Measurements from ENCODE around the gene SYNPR.

Gene SYNPR

DNA sequence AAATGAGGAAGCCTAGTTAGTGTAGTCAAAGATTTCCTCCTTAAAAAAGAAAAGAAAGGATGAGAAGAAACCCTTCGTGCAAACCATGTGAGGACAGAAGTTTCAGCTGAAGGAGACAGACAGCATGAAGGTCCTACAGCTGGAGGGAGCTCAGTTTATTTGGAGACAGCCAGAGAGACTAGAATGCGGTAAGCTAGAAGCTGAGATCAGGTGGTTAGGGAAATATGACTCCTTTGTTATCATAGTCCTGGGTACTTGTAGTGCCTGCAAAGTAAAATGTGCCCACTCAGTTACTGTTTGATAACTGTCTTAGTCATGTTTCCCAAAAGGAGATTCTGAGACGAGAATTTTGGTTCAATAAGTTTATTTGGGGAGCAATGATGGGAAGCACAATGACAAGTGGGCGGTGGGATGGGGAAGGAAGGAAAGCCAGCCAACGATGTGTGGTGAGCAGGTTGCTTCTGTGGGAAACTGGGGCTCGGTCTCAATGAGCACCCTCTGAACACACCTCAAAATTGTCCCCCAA lies 195.6 kb downstream of the SYNPR start:
- TF ChIP-seq, protein P1, sequence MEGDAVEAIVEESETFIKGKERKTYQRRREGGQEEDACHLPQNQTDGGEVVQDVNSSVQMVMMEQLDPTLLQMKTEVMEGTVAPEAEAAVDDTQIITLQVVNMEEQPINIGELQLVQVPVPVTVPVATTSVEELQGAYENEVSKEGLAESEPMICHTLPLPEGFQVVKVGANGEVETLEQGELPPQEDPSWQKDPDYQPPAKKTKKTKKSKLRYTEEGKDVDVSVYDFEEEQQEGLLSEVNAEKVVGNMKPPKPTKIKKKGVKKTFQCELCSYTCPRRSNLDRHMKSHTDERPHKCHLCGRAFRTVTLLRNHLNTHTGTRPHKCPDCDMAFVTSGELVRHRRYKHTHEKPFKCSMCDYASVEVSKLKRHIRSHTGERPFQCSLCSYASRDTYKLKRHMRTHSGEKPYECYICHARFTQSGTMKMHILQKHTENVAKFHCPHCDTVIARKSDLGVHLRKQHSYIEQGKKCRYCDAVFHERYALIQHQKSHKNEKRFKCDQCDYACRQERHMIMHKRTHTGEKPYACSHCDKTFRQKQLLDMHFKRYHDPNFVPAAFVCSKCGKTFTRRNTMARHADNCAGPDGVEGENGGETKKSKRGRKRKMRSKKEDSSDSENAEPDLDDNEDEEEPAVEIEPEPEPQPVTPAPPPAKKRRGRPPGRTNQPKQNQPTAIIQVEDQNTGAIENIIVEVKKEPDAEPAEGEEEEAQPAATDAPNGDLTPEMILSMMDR (IDR thresholded peaks at IDR 0.05) = no peak

DNA sequence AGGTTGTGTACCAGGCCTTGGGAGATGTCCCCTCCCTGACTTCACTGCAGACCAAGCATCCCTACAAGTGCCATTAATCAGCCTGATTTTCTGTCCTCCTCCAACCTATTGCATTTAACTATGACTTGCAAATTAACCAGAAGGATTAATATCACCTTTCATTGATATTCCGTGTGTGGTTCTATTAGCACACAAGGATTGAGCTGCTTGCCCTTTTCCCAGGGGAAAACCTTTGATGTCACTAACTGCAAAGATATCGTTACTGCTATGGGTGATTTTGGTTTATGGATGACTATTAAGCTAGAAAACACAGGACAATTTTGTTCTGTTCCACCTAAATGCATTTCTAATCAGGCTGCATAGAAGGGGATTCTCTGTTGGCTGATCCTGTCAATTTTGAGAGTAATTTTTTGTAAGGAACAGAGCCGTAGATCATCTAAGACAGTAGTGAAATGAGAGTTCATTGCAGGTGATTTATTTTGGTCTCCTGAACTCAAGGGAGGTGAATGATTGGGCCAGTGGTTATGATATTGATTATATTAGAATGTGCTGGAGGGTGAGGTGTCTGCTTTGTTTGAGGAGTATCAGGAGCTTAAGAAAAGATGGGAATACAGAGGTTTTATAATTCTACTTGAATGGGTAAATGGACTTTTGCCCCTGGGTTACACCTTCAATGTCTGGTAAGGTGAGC lies 196.9 kb downstream of the SYNPR start:
- TF ChIP-seq, protein P1 (IDR thresholded peaks at IDR 0.05) = no peak

DNA sequence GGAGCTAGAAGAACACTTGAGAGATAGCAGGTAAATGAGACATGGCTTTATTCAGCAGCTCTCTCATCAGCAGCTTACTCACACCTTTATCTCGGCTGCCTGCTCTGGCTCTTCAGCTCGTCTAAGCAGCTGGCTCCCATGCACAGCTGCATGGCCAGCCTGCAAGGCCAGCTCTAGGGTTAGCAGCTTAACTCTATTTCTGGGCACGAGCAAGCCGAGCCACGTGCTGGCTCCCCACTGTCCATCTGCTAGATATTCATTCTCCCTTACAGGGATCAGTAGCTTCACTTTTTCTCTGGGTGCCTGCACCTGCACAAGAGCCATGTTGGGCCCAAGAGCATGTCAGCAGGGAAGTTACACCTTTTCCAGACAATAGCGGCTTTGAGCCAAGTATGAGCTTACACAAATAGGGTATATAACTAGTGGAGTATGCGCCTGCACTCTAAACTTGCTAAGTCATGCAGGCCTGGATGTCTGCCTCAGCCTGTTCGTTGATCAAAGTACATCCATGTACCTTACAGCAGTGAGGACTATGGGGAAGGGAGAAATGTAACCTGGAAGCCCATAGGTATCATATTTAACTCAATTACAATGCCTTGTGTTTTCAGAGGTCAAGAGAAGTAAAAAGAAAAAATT lies 199.5 kb downstream of the SYNPR start:
- TF ChIP-seq, protein P1 (IDR thresholded peaks at IDR 0.05) = no peak

DNA sequence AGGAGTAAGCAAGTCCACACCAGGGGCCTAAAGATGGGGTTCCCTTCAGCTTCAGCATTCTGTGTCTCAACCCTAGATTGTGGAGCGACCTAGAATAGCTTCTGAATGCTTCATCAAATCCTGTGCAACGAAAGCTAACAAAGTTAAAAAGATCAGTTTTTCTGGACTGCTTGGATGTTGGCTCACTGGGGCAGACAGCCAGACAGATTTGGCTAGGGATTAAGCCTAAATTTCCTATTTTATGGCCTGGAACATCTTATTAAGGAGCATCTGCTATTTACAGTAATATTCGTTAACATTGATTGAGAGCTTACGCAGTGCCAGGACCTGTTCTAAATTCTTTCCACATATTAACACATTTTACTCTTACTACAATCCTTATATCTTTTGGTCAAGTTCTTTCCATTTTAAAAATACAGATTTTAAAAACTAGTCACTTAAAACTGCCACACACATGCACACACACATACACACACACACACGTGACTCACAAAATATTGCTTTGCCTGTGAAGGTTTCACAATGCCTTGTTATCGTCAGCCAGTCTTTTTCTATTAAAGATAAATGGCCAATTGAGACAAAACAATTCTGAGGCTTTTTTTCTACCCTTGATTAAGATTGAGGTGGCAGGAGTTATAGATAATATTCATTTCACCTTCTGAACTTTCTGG lies 201.0 kb downstream of the SYNPR start:
- TF ChIP-seq, protein P1 (IDR thresholded peaks at IDR 0.05) = no peak

DNA sequence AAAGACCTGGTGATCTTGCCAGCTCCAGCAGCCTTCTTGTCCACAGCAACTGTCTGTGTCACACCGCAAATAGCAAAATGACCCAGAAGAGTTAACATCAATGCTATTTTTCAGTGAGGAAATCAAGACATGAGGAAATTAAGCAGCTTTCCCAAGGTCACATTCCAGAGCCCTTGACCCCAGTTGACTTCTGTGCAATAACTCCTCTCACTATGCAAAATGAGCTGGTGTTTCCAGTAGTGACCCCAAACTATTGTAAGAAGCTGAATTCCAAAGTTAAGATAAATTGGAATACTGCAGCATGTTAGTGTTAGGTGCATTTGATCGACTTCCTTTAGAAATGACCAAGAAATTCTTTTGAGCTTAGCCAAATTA lies 201.5 kb downstream of the SYNPR start:
- TF ChIP-seq, protein P1 (IDR thresholded peaks at IDR 0.05) = no peak

DNA sequence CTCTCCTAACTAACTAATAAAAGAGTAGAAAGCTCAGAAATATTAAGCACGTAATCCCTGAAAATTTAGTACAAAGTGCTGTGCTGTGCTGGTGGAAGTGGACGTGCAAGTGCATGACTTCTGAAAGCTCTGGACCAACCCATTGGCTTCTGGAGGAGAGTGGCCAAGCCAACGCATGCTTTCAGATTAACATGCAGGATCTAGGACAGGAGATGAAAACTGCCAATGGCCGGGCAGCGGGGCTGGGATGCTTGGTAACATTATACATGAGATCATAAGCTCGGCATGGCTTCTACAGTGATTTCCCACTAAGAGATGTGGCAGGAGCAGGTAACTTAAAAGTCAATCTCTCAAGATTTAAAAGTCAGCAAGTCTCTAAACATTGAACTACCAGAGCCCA lies 203.5 kb downstream of the SYNPR start:
- TF ChIP-seq, protein P1 (IDR thresholded peaks at IDR 0.05) = no peak

DNA sequence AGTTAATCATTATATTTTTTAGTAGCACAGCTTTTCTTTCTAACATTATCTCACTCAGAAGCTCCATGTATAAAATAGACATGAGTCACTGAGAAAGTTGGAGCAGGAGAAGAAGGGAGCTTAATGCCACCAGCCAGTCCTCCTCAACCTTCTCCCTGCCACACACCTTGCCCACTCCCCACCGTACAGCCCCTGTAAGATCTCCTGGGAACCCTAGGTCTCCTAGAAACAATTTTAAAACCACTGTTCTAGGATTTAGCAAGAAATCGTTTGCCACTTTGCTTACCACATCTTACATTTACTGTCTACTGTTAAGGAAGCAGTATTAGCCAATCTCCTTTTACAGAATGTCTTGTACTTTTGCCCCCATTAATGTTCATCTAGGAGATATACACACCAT lies 204.2 kb downstream of the SYNPR start:
- TF ChIP-seq, protein P1 (IDR thresholded peaks at IDR 0.05) = no peak
